ENCODE data around the gene TSHZ2. TPM values are rescaled to one million over a fixed set of nuclear protein-coding genes. Genes with fewer than 3 reads are reported as not detected.

TSHZ2 gene
- total and polyA plus RNA-seq, 2 donors (not counting 3 experiments of a cell fraction or from before 2014, with no cell fraction given) = not detected

DNA sequence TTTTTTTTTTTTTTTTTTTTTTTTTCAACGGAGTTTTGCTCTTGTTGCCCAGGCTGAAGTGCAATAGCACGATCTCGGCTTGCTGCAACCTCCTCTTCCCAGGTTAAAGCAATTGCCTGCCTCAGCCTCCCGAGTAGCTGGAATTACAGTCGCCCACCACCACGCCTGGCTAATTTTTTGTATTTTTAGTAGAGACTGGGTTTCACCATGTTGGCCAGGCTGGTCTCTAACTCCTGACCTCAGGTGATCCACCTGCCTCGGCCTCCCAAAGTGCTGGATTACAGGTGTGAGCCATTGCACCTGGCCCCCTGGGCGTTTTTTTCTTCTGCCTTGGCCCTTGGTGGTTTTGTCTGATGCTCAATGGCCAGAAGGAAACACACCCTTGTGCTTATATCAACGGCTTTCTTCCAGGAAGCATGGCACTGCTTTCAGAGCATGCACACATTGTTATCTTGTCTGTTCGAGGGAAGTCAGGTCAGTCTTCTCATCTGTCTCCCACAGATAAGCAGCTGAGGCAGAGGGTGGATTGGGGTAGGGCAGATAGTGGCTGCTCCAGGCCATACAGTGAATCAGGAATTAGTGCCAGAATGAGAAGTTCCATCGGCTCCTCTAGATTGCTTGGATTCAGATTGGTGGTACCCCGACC is 203.1 kb downstream of the TSHZ2 start:
- Histone ChIP-seq H3K9me1 (replicated peaks; ENCODE audit: control insufficient read depth, extremely low read depth, insufficient read depth, low read length) (no peaks in the 10 kb centered on the region), H3K9ac (replicated peaks; ENCODE audit: extremely low read depth, insufficient read depth, low read length) (no peak overlapping the region), H3K36me3 (ENCODE audit: control insufficient read depth in 2 of 2, extremely low read depth in 1 of 2, insufficient read depth in 2 of 2, low read length in 2 of 2) (no peaks in the 10 kb centered on the region), H3K27ac (ENCODE audit: insufficient read depth, low read depth, low read length) (no peak overlapping the region), H4K20me1 (replicated peaks; ENCODE audit: control insufficient read depth, extremely low read depth, insufficient read depth, low read length) (no peaks in the 10 kb centered on the region), H3K9me3 (replicated peaks; ENCODE audit: control insufficient read depth, insufficient read depth, low read length) (no peaks in the 10 kb centered on the region), H2AFZ (ENCODE audit: low read depth, low read length) (no peak overlapping the region), H3K4me2 (ENCODE audit: insufficient read depth, low read length) (no peak overlapping the region), H3K4me3 (replicated peaks in 1 of 3; ENCODE audit: insufficient read depth in 1 of 3, low read depth in 1 of 3, low read length in 3 of 3) (no peak overlapping the region), H3K27me3 (ENCODE audit: control insufficient read depth in 2 of 2, insufficient read depth in 2 of 2, low read length in 2 of 2) (no peaks in the 10 kb centered on the region), H3K79me2 (ENCODE audit: control insufficient read depth, insufficient read depth, low read length) (no peaks in the 10 kb centered on the region), H3K4me1 (ENCODE audit: control insufficient read depth, extremely low read depth, insufficient read depth, low read length) (no peaks in the 10 kb centered on the region)
- ChIA-PET POLR2A (no interaction called here), CTCF (no interaction called here)
- BruUV-seq (replicated peaks) = no TSS peak
- intact Hi-C loops (cut with micrococcal nuclease) = no loop called here
- DNase-seq (ENCODE audit: low read depth, low spot score) (no peak), FAIRE-seq (no peak)
- dilution Hi-C loops (cut with MboI; ENCODE audit: extremely low pct_ligation_motif_present, low sequenced_read_pairs) = no loop called here
- TF ChIP-seq, protein P1, sequence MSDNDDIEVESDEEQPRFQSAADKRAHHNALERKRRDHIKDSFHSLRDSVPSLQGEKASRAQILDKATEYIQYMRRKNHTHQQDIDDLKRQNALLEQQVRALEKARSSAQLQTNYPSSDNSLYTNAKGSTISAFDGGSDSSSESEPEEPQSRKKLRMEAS (IDR thresholded peaks at IDR 0.05; ENCODE audit: insufficient read depth, insufficient read length) = no peak
- TF ChIP-seq POLR2A (IDR thresholded peaks at IDR 0.05; ENCODE audit: low read depth, low read length) (no peak), JUN (IDR thresholded peaks at IDR 0.05; ENCODE audit: borderline replicate concordance, insufficient read depth, insufficient read length, low read depth) (no peak), MYC (IDR thresholded peaks at IDR 0.05; ENCODE audit: low read depth, low read length) (no peak), GATA2 (IDR thresholded peaks at IDR 0.05; ENCODE audit: insufficient read depth, insufficient read length, low read depth, low read length) (no peak), POLR2AphosphoS5 (IDR thresholded peaks at IDR 0.05; ENCODE audit: insufficient read depth, low read depth, low read length) (no peak), EZH2 (IDR thresholded peaks at IDR 0.05; ENCODE audit: borderline replicate concordance, low read depth, low read length, severe bottlenecking) (no peak), FOS (IDR thresholded peaks at IDR 0.05; ENCODE audit: borderline replicate concordance, insufficient read depth, low read length) (no peak)
- TF ChIP-seq, protein P2, sequence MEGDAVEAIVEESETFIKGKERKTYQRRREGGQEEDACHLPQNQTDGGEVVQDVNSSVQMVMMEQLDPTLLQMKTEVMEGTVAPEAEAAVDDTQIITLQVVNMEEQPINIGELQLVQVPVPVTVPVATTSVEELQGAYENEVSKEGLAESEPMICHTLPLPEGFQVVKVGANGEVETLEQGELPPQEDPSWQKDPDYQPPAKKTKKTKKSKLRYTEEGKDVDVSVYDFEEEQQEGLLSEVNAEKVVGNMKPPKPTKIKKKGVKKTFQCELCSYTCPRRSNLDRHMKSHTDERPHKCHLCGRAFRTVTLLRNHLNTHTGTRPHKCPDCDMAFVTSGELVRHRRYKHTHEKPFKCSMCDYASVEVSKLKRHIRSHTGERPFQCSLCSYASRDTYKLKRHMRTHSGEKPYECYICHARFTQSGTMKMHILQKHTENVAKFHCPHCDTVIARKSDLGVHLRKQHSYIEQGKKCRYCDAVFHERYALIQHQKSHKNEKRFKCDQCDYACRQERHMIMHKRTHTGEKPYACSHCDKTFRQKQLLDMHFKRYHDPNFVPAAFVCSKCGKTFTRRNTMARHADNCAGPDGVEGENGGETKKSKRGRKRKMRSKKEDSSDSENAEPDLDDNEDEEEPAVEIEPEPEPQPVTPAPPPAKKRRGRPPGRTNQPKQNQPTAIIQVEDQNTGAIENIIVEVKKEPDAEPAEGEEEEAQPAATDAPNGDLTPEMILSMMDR (IDR thresholded peaks at IDR 0.05; ENCODE audit: extremely low read depth in 1 of 2, insufficient read depth in 1 of 2, low read depth in 1 of 2, low read length in 2 of 2) = no peak
